ENCODE results near the gene IRF2BP1.
A peak's percentile ranks its signal among the peaks of the same experiment; 100 is the strongest.
"Not testable (repeated sequence)": the region's sequence is repeated elsewhere in the genome, so short reads cannot be mapped to it uniquely, and the experiment has no call there.

Gene IRF2BP1

DNA sequence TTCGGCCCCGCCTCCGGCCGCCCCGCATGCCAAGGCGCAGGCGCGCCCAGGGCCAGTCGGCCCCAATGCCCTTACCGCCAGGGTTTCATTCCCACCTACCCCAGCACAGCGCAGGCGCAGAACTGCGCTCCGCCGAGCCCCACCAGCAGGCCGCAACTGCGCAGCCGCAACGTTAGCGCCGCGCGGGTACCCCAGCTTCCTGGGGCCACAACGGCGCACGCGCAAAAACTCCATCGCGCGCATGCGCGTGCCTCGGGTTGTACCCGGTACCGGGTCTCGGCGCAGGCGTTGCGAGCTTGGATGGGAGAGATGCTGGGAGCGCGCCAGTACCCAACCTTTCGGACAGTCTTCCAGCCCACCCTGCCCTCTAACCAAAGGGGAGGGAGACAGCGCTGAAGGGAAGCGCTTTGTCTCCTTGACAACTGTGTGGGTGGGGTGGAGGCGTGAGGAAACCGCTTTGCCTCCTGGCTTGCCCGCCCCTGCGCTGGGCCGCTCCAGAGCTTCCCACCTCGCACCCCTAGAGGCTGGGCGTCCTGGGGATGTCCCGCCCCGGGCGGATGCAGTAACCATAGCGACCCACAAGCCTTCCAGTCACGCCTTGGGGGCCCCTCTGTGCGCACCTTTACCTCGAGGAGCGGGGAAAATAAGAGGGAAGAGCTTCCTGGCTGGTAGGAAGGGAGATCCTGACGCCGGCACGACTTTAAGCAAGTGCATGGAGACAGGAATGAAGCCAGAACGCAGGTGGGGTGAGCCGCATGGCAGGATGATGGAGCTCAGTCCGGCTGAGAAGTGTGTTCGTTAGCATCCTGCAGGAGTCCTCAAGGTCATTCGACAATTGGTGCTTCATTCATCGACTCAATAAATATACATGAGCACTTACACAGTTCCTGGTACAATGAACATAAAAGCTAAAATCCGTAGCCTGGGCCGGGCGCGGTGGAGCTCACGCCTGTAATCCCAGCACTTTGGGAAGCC lies 17.0 kb upstream of the IRF2BP1 start:
- TF ChIP-seq Cebpa-rat (IDR thresholded peaks at IDR 0.05), result no peak
- peaks cover 26% of the 10 kb centered on the region for H3K36me3 ChIP-seq
- peak overlapping the region; percentile 57 for H3K27ac ChIP-seq

DNA sequence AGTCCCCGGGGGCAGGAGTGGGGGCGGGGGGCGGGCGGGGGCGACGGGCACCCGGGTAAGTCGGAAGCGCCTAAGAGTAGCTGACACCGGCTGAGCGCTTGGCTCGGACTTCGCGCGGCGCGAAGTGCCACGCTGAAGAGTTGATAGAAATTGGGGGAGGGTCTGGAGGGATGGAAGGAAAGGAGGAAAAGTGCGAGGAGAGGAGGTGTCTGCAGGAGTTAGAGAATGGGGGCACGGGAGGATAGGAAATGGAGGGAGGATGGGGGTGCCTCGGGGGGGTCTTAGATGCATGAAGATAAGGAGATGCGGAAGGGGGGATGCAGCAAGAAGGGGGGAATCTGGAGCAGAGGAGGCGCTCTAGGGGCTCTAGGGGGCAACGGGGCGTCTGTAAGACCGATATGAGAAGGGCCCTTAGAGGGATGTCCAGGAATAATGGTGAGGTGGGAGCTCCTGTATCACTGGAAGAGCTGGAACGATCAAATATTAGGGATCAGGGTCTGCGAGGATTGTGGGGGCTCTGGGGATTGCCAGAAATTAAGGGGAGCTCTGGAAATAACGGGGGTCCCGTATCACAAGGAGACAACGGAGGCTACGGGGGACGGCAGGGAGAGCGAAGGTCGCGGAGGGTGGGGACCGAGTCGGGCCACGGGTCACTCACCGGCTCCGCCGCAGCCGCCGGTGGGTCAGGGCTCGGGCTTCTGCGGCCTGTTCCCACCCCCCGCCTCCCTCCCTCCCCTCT lies 16.1 kb upstream of the IRF2BP1 start, which contains the start of gene MYPOP:
TSS of gene MYPOP (minus strand) at position 702 of the 739 bp plus-strand sequence. CDS start 840 bp downstream, outside the sequence.
- Histone ChIP-seq H3K27ac (peak within 1 kb of the TSS; percentile 72), H3K9me3 (no peaks in the 10 kb centered on the region), H3K9ac (peak within 1 kb of the TSS; percentile 86), H3K36me3 (peaks cover 34% of the 10 kb centered on the region), H4K20me1 (peaks cover 28% of the 10 kb centered on the region), H3K4me1 (peaks cover 20% of the 10 kb centered on the region), H3K4me2 (peak within 1 kb of the TSS; percentile 96), H3K27me3 (no peaks in the 10 kb centered on the region), H3K4me3 (peak within 1 kb of the TSS; percentile 86)
- no peak for TF ChIP-seq Cebpa-rat (IDR thresholded peaks at IDR 0.05)

More for the DNA sequence above, 17.0 kb upstream of the IRF2BP1 start:
- Histone ChIP-seq H3K27me3 (no peaks in the 10 kb centered on the region), H4K20me1 (peaks cover 28% of the 10 kb centered on the region), H3K4me1 (peaks cover 20% of the 10 kb centered on the region), H3K9ac (peak overlapping the region; percentile 86), H3K4me2 (peak overlapping the region; percentile 96), H3K9me3 (no peaks in the 10 kb centered on the region), H3K4me3 (peak overlapping the region; percentile 86)

DNA sequence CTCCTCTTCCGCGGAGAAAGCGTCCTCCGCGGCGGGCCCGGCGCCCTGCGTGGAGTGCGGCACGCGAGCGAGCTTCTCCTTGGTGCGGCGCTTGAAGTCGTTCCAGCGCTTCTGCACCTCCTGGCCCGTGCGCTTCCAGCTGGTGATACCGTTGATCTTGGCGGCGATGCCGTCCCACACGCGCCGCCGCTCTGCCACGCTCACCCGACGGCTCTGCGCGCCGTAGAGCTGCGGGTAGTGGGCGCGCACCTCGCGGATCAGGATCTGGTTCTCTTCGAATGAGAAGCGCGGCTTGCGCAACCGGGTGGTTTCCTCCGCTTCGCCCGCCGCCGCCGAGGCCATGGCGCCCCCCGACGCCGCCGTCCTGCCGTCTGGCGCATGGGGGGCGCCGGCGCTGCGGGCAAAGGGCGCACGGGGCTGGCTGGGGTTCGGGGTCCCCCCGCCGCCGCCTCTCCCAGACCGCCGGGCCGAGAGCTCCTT lies 15.5 kb upstream of the IRF2BP1 start:
- H3K36me3 ChIP-seq, result peaks cover 38% of the 10 kb centered on the region
- peak; percentile 99 for TF ChIP-seq Cebpa-rat (IDR thresholded peaks at IDR 0.05)
- no peaks in the 10 kb centered on the region for H3K9me3 ChIP-seq
- peak overlapping the region; percentile 86 for H3K4me3 ChIP-seq
- H3K27me3 ChIP-seq, result no peaks in the 10 kb centered on the region
- H3K27ac ChIP-seq, result peak overlapping the region; percentile 63; the same call in 1 of the 2 replicates
- peaks cover 20% of the 10 kb centered on the region for H3K4me1 ChIP-seq
- peak overlapping the region; percentile 89 for H3K4me2 ChIP-seq
- H3K9ac ChIP-seq, result peak overlapping the region; percentile 86
- peaks cover 28% of the 10 kb centered on the region for H4K20me1 ChIP-seq

DNA sequence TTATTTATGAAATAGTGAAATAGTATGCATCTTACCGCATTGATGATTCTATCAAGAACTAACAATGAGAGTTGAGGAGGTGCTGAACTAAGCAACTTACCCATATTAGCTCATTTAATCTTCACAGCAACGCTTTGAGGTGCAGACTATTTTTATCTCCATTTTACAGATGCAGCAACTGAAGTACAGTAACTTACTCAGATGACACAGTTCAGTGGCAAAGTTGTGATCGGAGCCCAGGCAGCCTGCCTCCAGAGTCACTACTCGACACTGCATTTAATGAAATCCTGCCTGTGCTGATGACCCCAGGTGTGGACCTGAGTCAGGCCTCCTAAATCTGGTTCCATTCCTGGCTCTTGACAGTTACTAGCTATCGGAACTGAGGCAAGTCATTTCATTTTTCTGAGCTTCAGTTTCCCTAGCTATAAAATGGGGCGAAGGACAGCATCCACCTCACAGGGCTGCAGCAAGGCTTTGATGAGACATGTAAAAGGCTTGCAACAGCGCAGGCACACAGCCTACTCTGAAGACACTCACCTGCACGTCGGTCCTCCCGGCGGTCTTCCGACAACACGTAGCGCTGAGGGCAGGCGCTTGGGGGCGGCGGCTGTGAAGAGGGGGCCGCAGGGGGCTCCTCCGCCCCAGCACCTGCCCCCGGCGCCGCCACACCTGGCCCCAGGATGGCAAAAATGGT lies 14.9 kb upstream of the IRF2BP1 start:
- Histone ChIP-seq H3K9me3 (no peaks in the 10 kb centered on the region), H3K27ac (peak overlapping the region; percentile 63; the same call in 1 of the 2 replicates), H3K4me3 (peak overlapping the region; percentile 86), H4K20me1 (peaks cover 29% of the 10 kb centered on the region), H3K9ac (peak overlapping the region; percentile 86), H3K27me3 (no peaks in the 10 kb centered on the region), H3K4me1 (peaks cover 20% of the 10 kb centered on the region), H3K36me3 (peaks cover 44% of the 10 kb centered on the region), H3K4me2 (peak overlapping the region; percentile 89)
- TF ChIP-seq Cebpa-rat (IDR thresholded peaks at IDR 0.05), result no peak

DNA sequence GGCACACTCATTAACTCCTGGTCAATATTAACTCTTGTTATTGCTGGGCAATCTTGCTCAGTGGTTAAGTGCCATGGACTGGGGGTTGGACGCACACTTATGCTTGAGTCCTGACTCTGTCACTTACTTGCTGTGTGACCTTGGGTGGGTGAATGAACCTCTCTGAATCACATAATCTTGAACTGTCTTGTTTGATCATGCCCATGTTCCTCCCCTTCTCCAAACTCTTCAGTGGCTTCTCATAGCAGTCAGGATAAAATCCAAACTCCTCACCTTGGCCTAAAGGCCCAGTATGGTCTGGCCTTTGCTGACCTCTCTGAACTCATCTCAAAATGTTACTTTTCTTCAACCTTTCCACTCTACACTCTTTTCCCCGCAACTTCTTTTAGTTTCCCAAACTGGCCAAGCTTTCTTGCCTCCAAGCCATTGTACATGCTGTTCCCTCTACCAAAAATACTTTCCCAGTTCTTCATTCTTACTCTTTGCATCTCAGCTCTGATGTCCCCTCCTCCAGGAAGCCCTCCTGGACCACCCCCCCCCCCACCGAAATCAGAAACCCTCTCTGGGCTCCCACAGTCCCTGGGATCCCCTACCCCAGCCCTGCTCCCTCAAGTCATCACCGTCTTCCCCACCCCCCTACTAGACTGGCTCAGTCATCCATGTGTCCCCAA lies 14.1 kb upstream of the IRF2BP1 start:
- H3K9ac ChIP-seq, result no peak overlapping the region
- no peak overlapping the region for H3K4me3 ChIP-seq
- no peak overlapping the region for H3K27ac ChIP-seq
- peak overlapping the region; percentile 89 for H3K4me2 ChIP-seq
- peaks cover 52% of the 10 kb centered on the region for H3K36me3 ChIP-seq
- no peaks in the 10 kb centered on the region for H3K9me3 ChIP-seq
- peaks cover 20% of the 10 kb centered on the region for H3K4me1 ChIP-seq
- H3K27me3 ChIP-seq, result no peaks in the 10 kb centered on the region
- peaks cover 37% of the 10 kb centered on the region for H4K20me1 ChIP-seq
- TF ChIP-seq Cebpa-rat (IDR thresholded peaks at IDR 0.05), result no peak

DNA sequence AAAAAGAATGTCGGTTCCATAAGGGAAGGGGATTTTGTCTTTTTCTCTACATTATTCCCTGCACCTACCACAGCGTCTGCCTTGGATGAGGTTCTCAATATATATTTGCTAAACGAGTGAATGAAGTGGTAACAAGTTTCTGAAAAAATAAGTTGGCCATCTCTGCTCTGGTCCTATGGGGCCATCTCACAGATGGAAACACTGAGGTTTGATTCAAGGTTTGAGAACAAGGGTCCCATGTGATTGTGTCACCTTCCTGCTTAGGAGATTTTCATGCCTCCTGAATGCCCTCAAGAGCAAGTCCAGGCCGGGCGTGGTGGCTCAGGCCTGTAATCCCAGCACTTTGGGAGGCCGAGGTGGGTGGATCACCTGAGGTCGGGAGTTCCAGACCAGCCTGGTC lies 13.3 kb upstream of the IRF2BP1 start:
- H3K9me3 ChIP-seq, result no peaks in the 10 kb centered on the region
- no peak for TF ChIP-seq Cebpa-rat (IDR thresholded peaks at IDR 0.05)
- H3K36me3 ChIP-seq, result peaks cover 56% of the 10 kb centered on the region
- no peak overlapping the region for H3K9ac ChIP-seq
- no peak overlapping the region for H3K4me3 ChIP-seq
- H3K4me1 ChIP-seq, result peaks cover 20% of the 10 kb centered on the region
- no peak overlapping the region for H3K27ac ChIP-seq
- H4K20me1 ChIP-seq, result peaks cover 42% of the 10 kb centered on the region
- no peak overlapping the region for H3K4me2 ChIP-seq
- H3K27me3 ChIP-seq, result no peaks in the 10 kb centered on the region

DNA sequence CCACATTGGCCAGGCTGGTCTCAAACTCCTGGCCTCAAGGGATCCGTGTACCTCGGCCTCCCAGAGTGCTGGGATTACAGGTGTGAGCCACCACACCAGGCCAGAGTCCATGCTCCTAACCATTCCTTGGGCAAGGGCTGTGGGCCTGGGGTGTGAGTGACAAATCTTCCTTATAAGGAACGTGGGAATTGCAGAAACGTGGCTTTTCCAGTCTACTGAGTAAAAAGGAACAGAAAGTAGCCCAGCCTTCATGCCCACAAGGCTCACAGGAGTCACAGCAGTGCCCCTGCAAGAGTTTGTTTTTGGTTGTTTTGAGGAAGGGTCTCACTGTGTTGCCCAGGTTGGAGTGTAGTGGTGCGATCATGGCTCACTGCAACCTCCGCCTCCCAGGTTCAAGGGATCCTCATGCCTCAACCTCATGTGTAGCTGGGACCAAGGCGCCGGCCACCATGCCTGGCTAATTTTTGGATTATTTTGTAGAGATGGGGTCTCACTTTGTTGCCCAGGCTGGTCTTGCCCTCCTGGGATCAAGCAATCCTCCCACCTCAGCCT lies 11.4 kb upstream of the IRF2BP1 start:
- Histone ChIP-seq H4K20me1 (peaks cover 49% of the 10 kb centered on the region), H3K27me3 (no peaks in the 10 kb centered on the region), H3K27ac (no peak overlapping the region), H3K4me1 (peaks cover 13% of the 10 kb centered on the region), H3K9me3 (no peaks in the 10 kb centered on the region), H3K36me3 (peaks cover 60% of the 10 kb centered on the region), H3K4me2 (no peak overlapping the region), H3K9ac (no peak overlapping the region), H3K4me3 (no peak overlapping the region)
- TF ChIP-seq Cebpa-rat (IDR thresholded peaks at IDR 0.05), result no peak

DNA sequence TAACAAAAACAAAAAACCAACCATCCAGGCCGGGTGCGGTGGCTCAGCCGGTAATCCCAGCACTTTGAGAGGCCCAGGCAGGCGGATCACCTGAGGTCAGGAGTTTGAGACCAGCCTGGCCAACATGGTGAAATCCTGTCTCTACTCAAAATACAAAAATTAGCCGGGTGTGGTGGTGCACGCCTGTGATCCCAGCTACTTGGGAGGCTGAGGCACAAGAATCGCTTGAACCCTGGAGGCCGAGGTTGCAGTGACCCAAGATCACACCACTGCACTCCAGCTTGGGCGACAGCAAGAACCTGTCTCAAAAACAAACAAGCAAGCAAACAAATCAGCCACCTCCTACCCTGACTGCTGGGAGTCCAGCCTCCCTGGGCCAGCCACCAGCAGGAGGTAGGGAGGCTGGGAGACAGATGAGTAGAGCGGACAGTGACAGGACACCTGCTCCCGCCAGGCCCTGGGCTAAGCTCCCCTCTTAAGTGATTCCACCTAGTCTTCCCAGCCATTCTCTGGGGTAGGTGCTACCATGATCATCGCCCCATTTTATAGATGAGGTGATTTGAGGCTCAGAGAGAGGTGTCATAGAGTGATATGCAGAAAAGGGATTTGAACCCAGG lies 10.2 kb upstream of the IRF2BP1 start:
- H3K9ac ChIP-seq, H3K4me1 ChIP-seq, H3K27me3 ChIP-seq, H3K9me3 ChIP-seq, H3K27ac ChIP-seq, H3K4me2 ChIP-seq, H3K4me3 ChIP-seq: not testable (repeated sequence)
- peaks cover 72% of the 10 kb centered on the region for H3K36me3 ChIP-seq
- H4K20me1 ChIP-seq, result peaks cover 46% of the 10 kb centered on the region

Data from BLaER1 (cell line).